Measurements from ENCODE around the gene OXA1L.
"Not testable (repeated sequence)": the region's sequence is repeated elsewhere in the genome, so short reads cannot be mapped to it uniquely, and the experiment has no call there.

OXA1L gene
- total RNA-seq = 46.3 to 152 (median 91.7) reads per million in 18 experiments

- DNase-seq = peak; percentile 97 to 99
These were observed at the start of gene OXA1L for GRCh38 chr14:22766457-22767322. Gene OXA1L (plus strand): TSS chr14:22766688. CDS start chr14:22766702, 14 bp downstream.

- no peak for DNase-seq
These were observed 48.4 kb upstream of the OXA1L start for GRCh38 chr14:22718091-22718490.

- DNase-seq = no peak
These were observed 45.3 kb upstream of the OXA1L start for GRCh38 chr14:22721213-22721612.

- no peak for DNase-seq
These were observed 42.7 kb upstream of the OXA1L start for GRCh38 chr14:22723815-22724214.

GRCh38 chr14:22724847-22725246 is 41.6 kb upstream of the OXA1L start:
- DNase-seq = not testable (repeated sequence)

- DNase-seq = not testable (repeated sequence)
These were observed 41.1 kb upstream of the OXA1L start for GRCh38 chr14:22725374-22725773.

- no peak for DNase-seq
These were observed 40.5 kb upstream of the OXA1L start for GRCh38 chr14:22726012-22726411.

- not testable (repeated sequence) for DNase-seq
These were observed 34.4 kb upstream of the OXA1L start for GRCh38 chr14:22732062-22732461.

GRCh38 chr14:22733829-22734228 is 32.7 kb upstream of the OXA1L start:
- DNase-seq = no peak

- no peak for DNase-seq
These were observed 31.4 kb upstream of the OXA1L start for GRCh38 chr14:22735096-22735495.

GRCh38 chr14:22736384-22736783 is 30.1 kb upstream of the OXA1L start:
- not testable (repeated sequence) for DNase-seq

GRCh38 chr14:22737052-22737451 is 29.4 kb upstream of the OXA1L start:
- DNase-seq = no peak

GRCh38 chr14:22739423-22739822 is 27.1 kb upstream of the OXA1L start:
- no peak for DNase-seq

- DNase-seq = no peak
These were observed 26.5 kb upstream of the OXA1L start for GRCh38 chr14:22740020-22740419.

GRCh38 chr14:22747769-22748168 is 18.7 kb upstream of the OXA1L start:
- no peak for DNase-seq

GRCh38 chr14:22748206-22748605 is 18.3 kb upstream of the OXA1L start:
- DNase-seq = peak; percentile 18 to 41

- peak; percentile 49 to 53 for DNase-seq
These were observed 17.8 kb upstream of the OXA1L start for GRCh38 chr14:22748631-22749068.

GRCh38 chr14:22752422-22752821 is 14.1 kb upstream of the OXA1L start:
- no peak for DNase-seq

GRCh38 chr14:22753586-22753985 is 12.9 kb upstream of the OXA1L start:
- peak; percentile 14 to 30 for DNase-seq

GRCh38 chr14:22757972-22758650 is 8.4 kb upstream of the OXA1L start:
- DNase-seq = not testable (repeated sequence)

- no peak for DNase-seq
These were observed 4.8 kb upstream of the OXA1L start for GRCh38 chr14:22761734-22762133.

- DNase-seq = no peak
These were observed 2.1 kb upstream of the OXA1L start for GRCh38 chr14:22764382-22764781.

GRCh38 chr14:22767323-22767589 is 768 bp downstream of the OXA1L start:
- DNase-seq = no peak

- DNase-seq = no peak
These were observed 2.5 kb downstream of the OXA1L start for GRCh38 chr14:22768947-22769346.
